Measurements from ENCODE around the gene ESYT3.

The ESYT3 gene

GRCh38 chr3:138441256-138441655 is 6.8 kb downstream of the ESYT3 start:
- in situ Hi-C loops (cut with HindIII; ENCODE audit: low sequenced_read_pairs), result no loop called here

GRCh38 chr3:138441742-138442141 is 7.3 kb downstream of the ESYT3 start:
- in situ Hi-C loops (cut with HindIII; ENCODE audit: low sequenced_read_pairs), result no loop called here

- in situ Hi-C loops (cut with HindIII; ENCODE audit: low sequenced_read_pairs), result no loop called here
These were observed 8.0 kb downstream of the ESYT3 start for GRCh38 chr3:138442433-138442832.

DNA sequence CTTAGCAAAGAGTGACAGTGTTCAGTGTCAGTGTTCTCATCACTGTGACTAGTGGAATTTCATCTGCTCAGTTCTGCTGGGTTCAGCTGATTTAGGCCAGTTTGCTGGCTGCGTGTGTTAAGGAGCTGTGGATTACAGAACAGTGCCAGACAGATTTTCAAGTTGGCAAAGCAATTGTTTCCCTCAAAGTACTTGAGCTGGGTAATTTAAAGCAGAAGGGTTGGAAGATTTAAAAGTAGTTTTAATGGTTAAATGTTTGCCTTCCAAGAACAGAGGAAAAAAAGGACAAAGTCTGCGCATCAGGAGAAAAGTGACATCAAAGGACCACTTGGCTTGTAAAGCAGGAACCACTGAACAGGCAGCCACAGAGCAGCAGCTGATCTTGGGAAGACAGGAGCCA is 8.7 kb downstream of the ESYT3 start:
- in situ Hi-C loops (cut with HindIII; ENCODE audit: low sequenced_read_pairs), result no loop called here

DNA sequence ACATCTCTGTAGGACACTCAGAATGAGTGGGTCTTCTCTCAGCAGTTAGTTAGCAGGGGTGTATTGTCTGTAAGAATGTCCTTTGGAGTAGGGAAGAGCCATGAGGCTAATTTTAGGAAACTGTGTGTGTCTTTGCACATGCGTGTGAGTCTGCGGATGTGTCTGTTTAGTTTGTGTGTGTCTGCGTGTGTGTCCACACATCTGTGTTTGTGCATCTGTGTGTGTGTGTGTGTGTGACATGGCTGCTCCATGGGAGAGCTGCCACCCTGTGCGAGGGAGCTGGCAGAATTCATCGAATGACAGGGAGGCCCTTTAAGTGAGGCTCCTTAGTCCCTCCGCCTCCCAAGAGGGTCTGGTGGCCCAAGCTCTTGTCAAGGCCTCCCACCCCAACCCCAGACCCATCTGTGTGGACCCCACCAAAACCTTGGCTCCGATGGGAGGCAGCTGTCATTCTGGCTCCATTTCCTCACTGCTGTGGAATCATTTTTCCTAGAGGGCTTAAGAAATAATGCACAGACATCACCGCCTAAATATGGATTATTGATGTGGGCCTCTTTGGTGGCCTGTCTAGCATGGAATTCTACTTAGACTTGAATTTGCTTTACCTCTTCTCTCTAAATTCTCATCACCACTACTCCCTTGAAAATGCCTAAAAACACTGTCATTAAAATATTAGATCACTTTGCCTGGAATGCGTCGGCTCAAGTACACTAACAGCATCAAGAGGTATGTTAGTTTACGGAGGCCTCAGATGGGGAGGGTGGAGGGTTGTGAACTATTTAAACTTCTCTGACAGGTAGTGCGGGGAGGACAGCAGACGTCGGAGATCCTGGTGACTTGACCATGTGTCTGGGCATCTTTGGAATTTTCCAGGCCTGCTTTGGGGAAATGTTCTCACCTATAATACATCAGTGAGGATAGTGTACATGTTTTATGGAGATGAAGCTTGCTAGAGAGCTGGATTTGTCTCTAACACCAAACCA is 9.4 kb downstream of the ESYT3 start:
- in situ Hi-C loops (cut with HindIII; ENCODE audit: low sequenced_read_pairs), result no loop called here

GRCh38 chr3:138445236-138445635 is 10.8 kb downstream of the ESYT3 start:
- in situ Hi-C loops (cut with HindIII; ENCODE audit: low sequenced_read_pairs), result no loop called here

- in situ Hi-C loops (cut with HindIII; ENCODE audit: low sequenced_read_pairs), result no loop called here
These were observed 11.2 kb downstream of the ESYT3 start for GRCh38 chr3:138445654-138446053.

DNA sequence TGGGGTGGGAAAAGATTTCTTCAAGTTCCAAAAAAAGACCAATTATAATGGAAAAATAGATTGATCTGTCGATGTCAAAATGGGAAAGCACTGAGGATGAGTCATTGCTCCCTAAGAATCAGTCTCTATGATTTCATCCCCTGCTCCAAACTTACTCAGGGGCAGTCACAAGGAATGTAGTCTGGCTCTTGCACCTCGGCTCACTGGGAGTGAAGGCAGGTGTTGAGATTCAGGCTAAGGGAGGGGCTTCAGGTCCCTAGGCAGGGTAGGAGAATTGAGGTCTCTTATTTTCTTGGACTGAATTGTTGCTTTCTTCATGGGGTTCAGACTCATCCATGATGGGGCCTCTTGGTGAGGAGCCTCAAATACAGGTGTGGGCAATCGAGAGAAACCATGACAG is 14.2 kb downstream of the ESYT3 start:
- in situ Hi-C loops (cut with HindIII; ENCODE audit: low sequenced_read_pairs), result no loop called here

GRCh38 chr3:138449490-138449889 is 15.1 kb downstream of the ESYT3 start:
- in situ Hi-C loops (cut with HindIII; ENCODE audit: low sequenced_read_pairs), result no loop called here

DNA sequence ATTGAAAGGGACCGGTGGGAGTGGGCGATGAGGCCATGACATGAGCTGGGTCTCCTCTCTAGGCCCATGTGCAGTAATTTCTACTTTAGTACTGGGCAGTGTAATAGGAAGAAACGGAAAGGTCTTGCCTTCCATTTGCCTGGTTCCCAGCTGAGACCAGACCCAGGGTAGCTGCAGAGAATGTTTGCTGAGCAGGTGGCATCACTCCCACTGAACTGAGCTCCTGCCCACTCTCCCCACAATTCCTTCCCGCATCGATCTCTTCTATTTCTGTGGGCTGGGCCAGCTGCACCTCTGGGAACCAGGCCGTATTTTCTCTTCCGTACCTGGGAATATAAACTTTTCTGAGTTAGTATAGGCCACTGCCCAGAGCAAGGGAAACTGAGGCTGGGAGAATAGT is 15.8 kb downstream of the ESYT3 start:
- in situ Hi-C loops (cut with HindIII; ENCODE audit: low sequenced_read_pairs), result loop anchor here (25.0 kb wide), 1 partner anchor 462 kb away; no protein-coding TSS in a partner anchor

GRCh38 chr3:138450704-138451424 is 16.4 kb downstream of the ESYT3 start:
- in situ Hi-C loops (cut with HindIII; ENCODE audit: low sequenced_read_pairs), result loop anchor here (25.0 kb wide), 1 partner anchor 461 kb away; no protein-coding TSS in a partner anchor

DNA sequence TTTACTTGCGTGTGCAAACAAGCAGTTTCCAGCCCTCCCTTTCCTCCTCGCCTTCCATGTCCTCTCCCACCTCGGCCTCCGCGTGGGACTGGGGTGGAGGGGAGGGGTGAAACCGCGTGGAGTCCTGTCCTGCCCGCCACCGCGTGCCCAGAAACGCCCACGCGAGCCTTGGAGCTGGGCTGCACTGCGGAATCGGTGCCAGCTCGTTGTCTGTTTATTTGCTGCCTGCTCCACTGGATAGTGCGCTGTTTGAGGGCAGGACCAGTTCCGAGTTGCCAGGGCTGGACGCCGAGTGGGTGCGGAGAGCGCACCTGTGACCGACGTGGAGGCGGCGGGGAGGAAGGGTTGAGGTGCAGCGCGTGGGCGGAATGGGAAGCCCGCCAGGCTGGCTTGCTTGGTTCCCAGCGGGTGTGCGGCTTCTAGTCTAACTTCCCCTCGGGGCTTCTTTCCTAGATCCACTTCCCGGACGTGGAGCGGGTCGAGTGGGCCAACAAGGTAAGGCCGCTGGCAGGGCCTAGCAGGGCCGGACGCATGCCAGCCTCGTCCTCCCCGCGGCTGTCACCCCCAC is 17.3 kb downstream of the ESYT3 start:
- in situ Hi-C loops (cut with HindIII; ENCODE audit: low sequenced_read_pairs), result loop anchor here (25.0 kb wide), 1 partner anchor 461 kb away; no protein-coding TSS in a partner anchor

GRCh38 chr3:138452436-138452835 is 18.0 kb downstream of the ESYT3 start:
- in situ Hi-C loops (cut with HindIII; ENCODE audit: low sequenced_read_pairs), result loop anchor here (25.0 kb wide), 1 partner anchor 460 kb away; no protein-coding TSS in a partner anchor

GRCh38 chr3:138453940-138454339 is 19.5 kb downstream of the ESYT3 start:
- in situ Hi-C loops (cut with HindIII; ENCODE audit: low sequenced_read_pairs), result loop anchor here (25.0 kb wide), 1 partner anchor 458 kb away; no protein-coding TSS in a partner anchor

DNA sequence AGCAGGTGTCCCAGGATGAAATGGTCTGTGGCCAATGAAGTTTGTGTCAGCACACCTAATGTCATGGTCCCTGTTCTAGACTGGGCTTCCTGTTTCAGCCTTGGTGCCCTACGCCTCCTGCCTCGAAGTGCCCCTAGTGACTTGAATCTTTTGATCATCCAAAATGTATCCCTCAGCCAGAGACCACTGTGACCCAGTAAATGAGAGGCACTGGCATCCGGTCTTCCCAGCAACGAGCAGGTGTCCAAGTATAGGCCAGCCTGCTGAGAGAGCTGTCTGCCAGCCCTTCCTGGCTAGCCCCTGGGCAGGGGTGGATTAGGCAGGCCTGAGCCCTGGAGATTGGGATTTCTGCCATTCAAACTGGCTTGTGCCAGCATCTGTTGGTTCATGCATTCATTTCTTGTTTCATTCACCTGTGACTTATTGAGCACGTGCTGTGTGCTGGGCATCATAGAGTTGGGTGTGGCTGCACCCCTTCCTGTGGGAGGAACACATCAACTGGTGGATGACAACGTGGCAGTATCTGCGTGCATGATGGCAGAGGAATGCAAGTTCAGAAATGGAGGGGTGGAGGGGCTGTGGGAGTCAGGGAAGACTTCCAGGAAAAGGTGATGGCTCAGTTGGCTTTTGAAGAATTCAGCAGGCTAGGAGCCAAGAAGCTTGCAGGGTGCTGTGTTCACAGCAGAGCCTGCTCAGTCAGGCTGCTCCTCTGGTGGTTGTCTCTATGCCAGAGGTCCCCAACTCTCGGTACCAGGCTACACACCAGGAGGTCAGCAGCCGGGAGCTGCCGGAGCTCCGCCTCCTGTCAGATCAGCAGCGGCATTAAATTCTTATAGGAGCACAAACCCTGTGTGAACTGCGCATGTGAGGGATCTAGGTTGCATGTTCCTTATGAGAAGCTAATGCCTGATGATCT is 21.6 kb downstream of the ESYT3 start:
- in situ Hi-C loops (cut with HindIII; ENCODE audit: low sequenced_read_pairs), result loop anchor here (25.0 kb wide), 1 partner anchor 456 kb away; no protein-coding TSS in a partner anchor

GRCh38 chr3:138456961-138457862 is 22.8 kb downstream of the ESYT3 start:
- in situ Hi-C loops (cut with HindIII; ENCODE audit: low sequenced_read_pairs), result loop anchor here (25.0 kb wide), 1 partner anchor 455 kb away; no protein-coding TSS in a partner anchor

DNA sequence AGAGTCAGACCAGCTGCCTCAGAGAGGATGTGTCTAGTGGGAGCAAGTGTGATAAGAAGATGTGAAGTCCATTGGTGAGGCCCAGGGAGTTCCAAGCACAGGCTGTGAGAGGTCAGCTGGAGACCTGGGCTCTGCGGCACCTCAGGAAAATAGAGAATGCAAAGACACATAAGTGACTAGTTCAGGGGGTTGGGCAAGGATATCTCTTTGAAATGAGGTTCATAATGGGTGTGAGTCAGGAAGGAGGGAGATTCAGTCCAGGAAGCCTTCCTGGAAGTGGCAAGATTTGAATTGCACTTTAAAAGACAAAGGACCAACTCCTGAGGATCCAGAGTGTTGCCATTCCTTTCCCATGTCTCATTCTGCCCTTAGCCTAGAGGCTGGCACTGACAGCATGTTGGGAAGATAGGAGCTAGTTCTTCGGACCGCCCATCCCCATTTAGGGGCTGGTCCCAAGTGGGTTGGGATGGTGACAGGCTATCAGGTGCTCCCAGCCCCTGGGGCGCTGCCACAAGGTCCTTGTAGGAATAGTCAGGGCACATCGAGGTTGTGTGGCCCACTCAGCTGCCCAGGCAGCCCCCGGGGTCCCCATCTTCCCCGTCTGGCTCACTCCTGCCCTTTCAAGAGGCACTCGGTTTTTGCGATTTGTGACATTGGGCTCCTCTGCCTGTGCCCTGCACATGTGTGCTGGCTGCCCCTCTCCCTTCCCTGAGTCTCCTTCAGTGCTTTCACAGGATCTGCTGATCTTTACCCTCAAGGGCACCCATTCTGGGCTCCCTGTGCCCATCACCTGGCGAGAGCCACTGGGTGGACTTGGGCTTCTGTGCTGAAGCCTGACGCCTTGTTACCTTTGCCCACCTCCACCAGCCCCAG is 23.7 kb downstream of the ESYT3 start:
- in situ Hi-C loops (cut with HindIII; ENCODE audit: low sequenced_read_pairs), result loop anchor here (25.0 kb wide), 1 partner anchor 454 kb away; no protein-coding TSS in a partner anchor

Measured in DLD1 (cell line).